Measurements from ENCODE around the gene COPS8. TPM values are rescaled to one million over a fixed set of nuclear protein-coding genes. Genes with fewer than 3 reads are reported as not detected.

Gene COPS8
- total RNA-seq: 10 to 100 TPM; 59.0 to 88.3 (median 77.7) TPM

- Histone ChIP-seq H3K4me1 (peaks cover 28% of the 10 kb centered on the region), H3K36me3 (peaks cover 2% of the 10 kb centered on the region), H3K27me3 (no peaks in the 10 kb centered on the region), H3K9me3 (no peaks in the 10 kb centered on the region), H3K27ac (peak within 1 kb of the TSS; percentile 93), H3K4me3 (peak within 1 kb of the TSS; percentile 84)
- peak; percentile 97 for DNase-seq (ENCODE audit: low spot score in 2 of 2)
- TF ChIP-seq POLR2AphosphoS5 (IDR thresholded peaks at IDR 0.05) (peak; percentile 42 to 99 (median 96)), CTCF (IDR thresholded peaks at IDR 0.05) (no peak), POLR2A (IDR thresholded peaks at IDR 0.05) (peak in 1 of 2 donors; percentile 95), EP300 (IDR thresholded peaks at IDR 0.05) (no peak)
- WGBS: 3% methylated on average over 23 of the region's 86 CpGs
Observed at GRCh38 chr2:237085248-237086221, at the start of gene COPS8. Gene COPS8 (plus strand): TSS chr2:237085889. CDS start chr2:237085965, 76 bp downstream.

DNA sequence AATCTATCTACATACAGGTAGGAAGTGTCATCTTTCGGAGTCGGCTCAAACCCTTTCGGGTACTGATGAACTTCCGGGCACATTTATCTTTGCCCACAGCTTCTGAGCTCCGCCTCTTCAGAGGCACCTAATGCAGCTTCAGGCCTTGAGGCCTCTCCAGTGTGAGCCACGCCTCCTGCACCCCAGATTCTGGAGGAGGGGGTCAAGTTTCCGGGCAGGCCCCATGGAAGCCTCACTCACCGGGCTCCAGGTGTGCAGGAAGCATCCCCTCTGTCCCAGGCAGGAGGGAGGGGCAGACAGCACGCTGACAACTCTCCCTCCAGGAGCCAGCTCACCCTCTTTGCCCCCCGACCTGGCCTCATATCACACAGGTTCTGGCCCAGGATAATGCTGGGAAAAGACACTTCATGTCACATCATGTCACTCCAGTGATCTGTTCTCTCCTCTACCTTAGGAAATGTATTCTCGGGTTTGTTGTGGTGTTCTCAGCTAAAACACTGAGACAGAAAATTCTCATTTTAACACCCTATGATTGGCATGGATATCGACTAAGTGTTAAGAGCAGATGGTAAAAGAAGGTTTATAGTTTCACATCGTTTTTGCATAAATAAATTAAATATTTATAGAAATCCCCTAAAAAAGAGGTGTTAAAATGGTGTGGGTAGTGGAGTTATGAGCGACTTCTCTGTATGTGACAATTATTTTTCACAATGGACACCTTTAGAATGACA is 46.2 kb upstream of the COPS8 start:
- TF ChIP-seq CTCF (IDR thresholded peaks at IDR 0.05) (no peak), POLR2A (IDR thresholded peaks at IDR 0.05) (no peak), POLR2AphosphoS5 (IDR thresholded peaks at IDR 0.05) (no peak), EP300 (IDR thresholded peaks at IDR 0.05) (no peak)
- no peaks in the 10 kb centered on the region for H3K27me3 ChIP-seq
- no peak overlapping the region for H3K27ac ChIP-seq
- no peak overlapping the region for H3K4me3 ChIP-seq
- no peaks in the 10 kb centered on the region for H3K9me3 ChIP-seq
- no peaks in the 10 kb centered on the region for H3K36me3 ChIP-seq
- no peak for DNase-seq (ENCODE audit: low spot score in 2 of 2)
- WGBS: 84% methylated on average over 13 of the region's 14 CpGs
- no peaks in the 10 kb centered on the region for H3K4me1 ChIP-seq

DNA sequence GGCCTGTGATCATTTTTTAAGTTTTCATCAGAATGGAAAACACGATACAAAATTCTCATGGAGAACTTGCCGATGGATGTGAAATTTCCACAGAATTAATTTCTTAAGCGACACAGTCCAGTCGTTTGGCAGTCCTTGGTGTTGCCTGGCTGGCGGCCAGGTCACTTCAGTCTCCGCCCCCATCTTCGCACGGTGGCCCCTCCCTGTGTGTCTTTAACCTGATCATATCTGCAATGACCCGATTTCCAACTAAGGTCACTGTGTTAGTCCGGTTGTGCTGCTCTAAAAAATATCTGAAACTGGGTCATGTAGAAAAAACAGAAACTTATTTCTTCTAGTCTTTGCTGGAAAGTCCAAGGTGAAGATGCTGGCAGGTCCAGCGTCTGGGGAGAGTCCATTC is 44.5 kb upstream of the COPS8 start:
- Histone ChIP-seq H3K9me3 (no peaks in the 10 kb centered on the region), H3K27ac (no peak overlapping the region), H3K36me3 (no peaks in the 10 kb centered on the region), H3K4me3 (no peak overlapping the region), H3K27me3 (no peaks in the 10 kb centered on the region), H3K4me1 (no peaks in the 10 kb centered on the region)
- DNase-seq (ENCODE audit: low spot score in 2 of 2): no peak
- 72% methylated on average over 11 of the region's 11 CpGs for WGBS
- no peak for TF ChIP-seq POLR2A (IDR thresholded peaks at IDR 0.05)
- no peak for TF ChIP-seq POLR2AphosphoS5 (IDR thresholded peaks at IDR 0.05)
- no peak for TF ChIP-seq CTCF (IDR thresholded peaks at IDR 0.05)
- TF ChIP-seq EP300 (IDR thresholded peaks at IDR 0.05): no peak

DNA sequence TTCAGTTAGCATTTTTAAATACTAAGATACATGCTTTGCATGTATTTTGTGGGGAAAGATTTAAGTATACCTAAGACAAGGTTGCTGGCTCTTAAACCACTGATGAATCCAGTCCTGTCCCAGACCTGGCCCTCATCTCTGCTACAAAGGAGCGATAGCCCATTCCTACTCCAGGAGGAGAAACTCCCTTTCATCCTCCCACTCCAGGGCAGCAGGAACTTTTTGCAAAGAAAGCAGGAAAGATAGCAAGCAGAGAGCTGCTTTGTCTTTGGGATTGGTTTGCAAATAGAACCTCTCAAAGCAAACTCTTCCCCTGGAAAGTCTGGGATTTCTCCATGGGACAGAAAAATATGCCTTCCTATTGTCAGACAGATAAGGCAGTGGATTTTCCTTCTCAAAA is 43.6 kb upstream of the COPS8 start:
- 94% methylated on average over 1 of the region's 1 CpG for WGBS
- Histone ChIP-seq H3K4me1 (no peaks in the 10 kb centered on the region), H3K9me3 (no peaks in the 10 kb centered on the region), H3K4me3 (no peak overlapping the region), H3K27ac (no peak overlapping the region), H3K36me3 (no peaks in the 10 kb centered on the region), H3K27me3 (no peaks in the 10 kb centered on the region)
- TF ChIP-seq CTCF (IDR thresholded peaks at IDR 0.05): no peak
- TF ChIP-seq EP300 (IDR thresholded peaks at IDR 0.05): no peak
- no peak for TF ChIP-seq POLR2AphosphoS5 (IDR thresholded peaks at IDR 0.05)
- no peak for TF ChIP-seq POLR2A (IDR thresholded peaks at IDR 0.05)
- DNase-seq (ENCODE audit: low spot score in 2 of 2): no peak

DNA sequence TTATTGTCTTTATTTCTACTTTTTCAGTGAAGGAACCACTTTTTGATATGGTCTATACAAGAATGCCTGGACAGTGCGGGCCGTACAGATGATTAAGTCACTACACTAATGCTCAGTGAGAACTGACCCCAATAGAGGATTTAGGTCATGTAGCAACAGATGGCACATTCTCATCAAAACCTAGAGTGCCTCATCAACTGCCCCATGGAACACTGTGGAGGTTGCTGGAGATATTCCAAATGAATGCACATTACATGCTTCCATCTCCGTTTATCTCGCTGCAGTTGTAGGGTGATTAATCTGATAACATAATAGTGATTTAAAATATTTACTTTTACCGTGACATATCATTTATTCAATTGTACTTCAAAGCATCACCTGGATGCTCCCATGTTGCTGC is 41.8 kb upstream of the COPS8 start:
- Histone ChIP-seq H3K4me1 (no peaks in the 10 kb centered on the region), H3K4me3 (no peak overlapping the region), H3K27me3 (no peaks in the 10 kb centered on the region), H3K9me3 (peaks cover 8% of the 10 kb centered on the region), H3K36me3 (no peaks in the 10 kb centered on the region), H3K27ac (no peak overlapping the region)
- WGBS: 73% methylated on average over 5 of the region's 5 CpGs
- TF ChIP-seq POLR2AphosphoS5 (IDR thresholded peaks at IDR 0.05) (no peak), CTCF (IDR thresholded peaks at IDR 0.05) (no peak), EP300 (IDR thresholded peaks at IDR 0.05) (no peak), POLR2A (IDR thresholded peaks at IDR 0.05) (no peak)
- no peak for DNase-seq (ENCODE audit: low spot score in 2 of 2)
